ENCODE measurements around the gene PRR27.

The PRR27 gene

DNA sequence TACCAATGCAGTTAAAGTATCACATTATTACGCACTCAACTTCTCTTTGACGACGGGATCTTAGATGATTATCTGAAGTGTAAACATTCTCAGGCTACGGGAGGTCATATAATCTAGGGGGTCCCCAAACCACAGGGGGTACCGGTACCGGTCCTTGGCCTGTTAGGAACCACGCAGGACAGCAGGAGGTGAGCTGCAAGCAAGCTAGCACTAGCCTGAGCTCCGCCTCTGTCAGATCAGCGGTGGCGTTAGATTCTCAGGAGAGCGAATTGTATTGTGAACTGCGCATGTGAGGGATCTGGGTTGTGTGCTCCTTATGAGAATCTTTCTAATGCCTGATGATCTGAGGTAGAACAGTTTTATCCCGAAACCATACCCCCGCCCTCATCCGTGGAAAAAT, 20.6 kb upstream of the PRR27 start:
- TF ChIP-seq FOXP2 (optimal IDR thresholded peaks at IDR 0.05; ENCODE audit: borderline replicate concordance, extremely low read depth, extremely low read length, insufficient read depth) (no peak), SIN3A (IDR thresholded peaks at IDR 0.05; ENCODE audit: borderline replicate concordance, insufficient read depth, low read length) (no peak), TAF1 (IDR thresholded peaks at IDR 0.05; ENCODE audit: borderline replicate concordance, insufficient read depth, low read length) (no peak), REST (IDR thresholded peaks at IDR 0.05; ENCODE audit: insufficient read depth in 1 of 2, low read depth in 2 of 2, low read length in 2 of 2) (no peak), POLR2AphosphoS5 (IDR thresholded peaks at IDR 0.05; ENCODE audit: low read depth, low read length) (no peak)

- TF ChIP-seq POLR2AphosphoS5 (IDR thresholded peaks at IDR 0.05; ENCODE audit: low read depth, low read length) (no peak), REST (IDR thresholded peaks at IDR 0.05; ENCODE audit: insufficient read depth in 1 of 2, low read depth in 2 of 2, low read length in 2 of 2) (no peak)
These were observed 15.3 kb upstream of the PRR27 start for GRCh38 chr4:70138751-70139150.

- no peak for TF ChIP-seq POLR2AphosphoS5 (IDR thresholded peaks at IDR 0.05; ENCODE audit: low read depth, low read length)
- no peak for TF ChIP-seq SIN3A (IDR thresholded peaks at IDR 0.05; ENCODE audit: borderline replicate concordance, insufficient read depth, low read length)
- no peak for TF ChIP-seq FOXP2 (optimal IDR thresholded peaks at IDR 0.05; ENCODE audit: borderline replicate concordance, extremely low read depth, extremely low read length, insufficient read depth)
- no peak for TF ChIP-seq REST (IDR thresholded peaks at IDR 0.05; ENCODE audit: insufficient read depth in 1 of 2, low read depth in 2 of 2, low read length in 2 of 2)
- no peak for TF ChIP-seq TAF1 (IDR thresholded peaks at IDR 0.05; ENCODE audit: borderline replicate concordance, insufficient read depth, low read length)
These were observed 2.8 kb upstream of the PRR27 start for GRCh38 chr4:70151271-70151670.

DNA sequence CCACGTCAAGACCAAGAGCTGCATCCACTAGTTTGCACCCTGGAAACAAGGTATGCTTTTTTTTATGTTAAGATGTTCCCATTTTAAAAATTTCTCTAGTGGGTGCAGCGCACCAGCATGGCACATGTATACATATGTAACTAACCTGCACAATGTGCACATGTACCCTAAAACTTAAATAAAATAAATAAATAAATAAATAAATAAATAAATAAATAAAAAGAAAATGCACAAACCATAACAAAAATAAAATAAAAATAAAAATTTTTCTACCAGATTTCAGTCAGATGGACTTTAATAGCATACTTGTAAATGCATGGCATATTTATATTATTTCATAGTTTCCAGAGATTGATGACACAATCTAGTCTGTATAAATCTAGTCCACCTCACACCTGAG, 1.9 kb upstream of the PRR27 start:
- no peak for TF ChIP-seq SIN3A (IDR thresholded peaks at IDR 0.05; ENCODE audit: borderline replicate concordance, insufficient read depth, low read length)
- no peak for TF ChIP-seq REST (IDR thresholded peaks at IDR 0.05; ENCODE audit: insufficient read depth in 1 of 2, low read depth in 2 of 2, low read length in 2 of 2)
- TF ChIP-seq TAF1 (IDR thresholded peaks at IDR 0.05; ENCODE audit: borderline replicate concordance, insufficient read depth, low read length), result no peak
- TF ChIP-seq FOXP2 (optimal IDR thresholded peaks at IDR 0.05; ENCODE audit: borderline replicate concordance, extremely low read depth, extremely low read length, insufficient read depth), result no peak
- TF ChIP-seq POLR2AphosphoS5 (IDR thresholded peaks at IDR 0.05; ENCODE audit: low read depth, low read length), result no peak

DNA sequence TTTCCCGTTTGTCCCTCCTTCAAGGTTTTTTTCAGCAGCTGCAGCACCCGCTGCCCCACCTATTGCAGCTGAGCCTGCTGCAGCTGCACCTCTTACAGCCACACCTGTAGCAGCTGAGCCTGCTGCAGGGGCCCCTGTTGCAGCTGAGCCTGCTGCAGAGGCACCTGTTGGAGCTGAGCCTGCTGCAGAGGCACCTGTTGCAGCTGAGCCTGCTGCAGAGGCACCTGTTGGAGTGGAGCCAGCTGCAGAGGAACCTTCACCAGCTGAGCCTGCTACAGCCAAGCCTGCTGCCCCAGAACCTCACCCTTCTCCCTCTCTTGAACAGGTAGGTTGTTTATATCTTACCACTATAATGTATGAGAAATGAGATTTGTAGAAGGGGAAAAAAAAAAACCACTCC, 4.5 kb downstream of the PRR27 start:
- TF ChIP-seq FOXP2 (optimal IDR thresholded peaks at IDR 0.05; ENCODE audit: borderline replicate concordance, extremely low read depth, extremely low read length, insufficient read depth), result no peak
- TF ChIP-seq SIN3A (IDR thresholded peaks at IDR 0.05; ENCODE audit: borderline replicate concordance, insufficient read depth, low read length), result no peak
- no peak for TF ChIP-seq REST (IDR thresholded peaks at IDR 0.05; ENCODE audit: insufficient read depth in 1 of 2, low read depth in 2 of 2, low read length in 2 of 2)
- no peak for TF ChIP-seq TAF1 (IDR thresholded peaks at IDR 0.05; ENCODE audit: borderline replicate concordance, insufficient read depth, low read length)
- TF ChIP-seq POLR2AphosphoS5 (IDR thresholded peaks at IDR 0.05; ENCODE audit: low read depth, low read length), result no peak

Data from PFSK-1 (cell line).